DND-41 (cell line): ENCODE results near the gene MFSD11.

Experiments used
- ATAC-seq: fragments of 200-7000 bp; cut with Tn5 transposase; 3 replicates; pipeline ENCODE4 v1.9.1; 2021; ENCODE audit warnings: low read depth; ENCODE audit not compliant: insufficient read depth
- DNase-seq: peaks from one replicate; pipeline ENCODE4 v3.0.0-alpha.2; 2020
- H2AFZ ChIP-seq: 2 replicates; pipeline ENCODE4 v1.6.0; 2012; ENCODE audit warnings: low read depth, low read length
- H3K27ac ChIP-seq: 2 replicates; pipeline ENCODE4 v1.5.1; 2012; ENCODE audit warnings: low read length, inconsistent platforms
- H3K27me3 ChIP-seq: fragments of 200-600 bp; sonication (generic); 2 replicates; pipeline ENCODE4 v1.6.0; 2012; ENCODE audit warnings: low read length, mild to moderate bottlenecking, inconsistent platforms; ENCODE audit not compliant: insufficient read depth, poor library complexity
- H3K36me3 ChIP-seq: 2 replicates; pipeline ENCODE4 v1.5.1; 2012; ENCODE audit warnings: low read length, inconsistent platforms; ENCODE audit not compliant: insufficient read depth
- H3K4me1 ChIP-seq: 2 replicates; pipeline ENCODE4 v1.5.1; 2012; ENCODE audit warnings: mild to moderate bottlenecking, low read length; ENCODE audit not compliant: insufficient read depth
- H3K4me2 ChIP-seq: 2 replicates; pipeline ENCODE4 v1.6.0; 2012; ENCODE audit warnings: mild to moderate bottlenecking, moderate library complexity, low read length, inconsistent platforms; ENCODE audit not compliant: insufficient read depth
- H3K4me3 ChIP-seq, 2 experiments: fragments of 200-600 bp in 1 of 2; shearing (Covaris generic) in 1 of 2; 2 replicates each; pipeline ENCODE4 v1.5.1; 2012 to 2016; ENCODE audit warnings: inconsistent platforms in 2 of 2, low read length in 2 of 2, mild to moderate bottlenecking in 2 of 2, low read depth in 1 of 2, moderate library complexity in 1 of 2
- H3K79me2 ChIP-seq: 2 replicates; pipeline ENCODE4 v1.6.0; 2012; ENCODE audit warnings: low read length, inconsistent platforms; ENCODE audit not compliant: insufficient read depth
- H3K9ac ChIP-seq: 2 replicates; pipeline ENCODE4 v1.6.0; 2012; ENCODE audit warnings: low read depth, mild to moderate bottlenecking, inconsistent platforms, low read length, moderate library complexity
- H3K9me3 ChIP-seq: 2 replicates; pipeline ENCODE4 v1.5.1; 2012; ENCODE audit warnings: low read length, moderate library complexity, mild to moderate bottlenecking, inconsistent platforms; ENCODE audit not compliant: insufficient read depth, severe bottlenecking
- H4K20me1 ChIP-seq: 2 replicates; pipeline ENCODE4 v1.6.0; 2012; ENCODE audit warnings: low read length; ENCODE audit not compliant: insufficient read depth
- CTCF ChIP-seq: IDR thresholded peaks from 2 replicates; pipeline ENCODE4 v1.5.1; 2012; ENCODE audit warnings: borderline replicate concordance, low read length, moderate library complexity, mild to moderate bottlenecking; ENCODE audit not compliant: poor library complexity, severe bottlenecking; ENCODE audit errors: extremely low read depth
- EZH2 ChIP-seq: IDR thresholded peaks from 3 replicates; pipeline ENCODE4 v1.6.1; 2012; ENCODE audit warnings: borderline replicate concordance, low read depth, mild to moderate bottlenecking, moderate library complexity, low read length, inconsistent platforms; ENCODE audit not compliant: severe bottlenecking

Gene MFSD11

GRCh38 chr17:76732734-76733617 is 4.9 kb upstream of the MFSD11 start:
- Histone ChIP-seq H3K4me2 (peak overlapping the region; percentile 92), H3K79me2 (peaks cover 89% of the 10 kb centered on the region)
- DNase-seq = peak; percentile 26

GRCh38 chr17:76733618-76733957 is 4.3 kb upstream of the MFSD11 start:
- H3K27me3 ChIP-seq = no peaks in the 10 kb centered on the region
- peak overlapping the region; percentile 92 for H3K4me2 ChIP-seq
- no peak overlapping the region for H2AFZ ChIP-seq
- ATAC-seq = no peak
- peaks cover 44% of the 10 kb centered on the region for H4K20me1 ChIP-seq
- no peaks in the 10 kb centered on the region for H3K9me3 ChIP-seq
- H3K9ac ChIP-seq = peak overlapping the region; percentile 100
- TF ChIP-seq CTCF (no peak), EZH2 (no peak)
- peak overlapping the region; percentile 100 for H3K27ac ChIP-seq
- peaks cover 69% of the 10 kb centered on the region for H3K36me3 ChIP-seq
- H3K4me1 ChIP-seq = peaks cover 54% of the 10 kb centered on the region
- peak overlapping the region; percentile 6 to 69; a peak in 3 of 4 replicates for H3K4me3 ChIP-seq
- peaks cover 89% of the 10 kb centered on the region for H3K79me2 ChIP-seq
- no peak for DNase-seq

More at GRCh38 chr17:76732734-76733617, 4.9 kb upstream of the MFSD11 start:
- no peak for ATAC-seq
- Histone ChIP-seq H3K9ac (peak overlapping the region; percentile 100; the same call in 1 of the 2 replicates), H2AFZ (no peak overlapping the region), H3K9me3 (no peaks in the 10 kb centered on the region), H3K27me3 (no peaks in the 10 kb centered on the region), H4K20me1 (peaks cover 47% of the 10 kb centered on the region), H3K27ac (peak overlapping the region; percentile 100; the same call in 1 of the 2 replicates), H3K4me1 (peaks cover 56% of the 10 kb centered on the region), H3K36me3 (peaks cover 70% of the 10 kb centered on the region), H3K4me3 (peak overlapping the region in 1 of 2 experiments; percentile 69; a peak in 2 of 4 replicates)
- no peak for TF ChIP-seq EZH2
- TF ChIP-seq CTCF = no peak

GRCh38 chr17:76734080-76734840 is 3.7 kb upstream of the MFSD11 start:
- TF ChIP-seq CTCF (no peak), EZH2 (no peak)

More at GRCh38 chr17:76734080-76734840, 3.7 kb upstream of the MFSD11 start:
- Histone ChIP-seq H3K36me3 (peaks cover 69% of the 10 kb centered on the region), H2AFZ (no peak overlapping the region), H4K20me1 (peaks cover 42% of the 10 kb centered on the region), H3K4me1 (peaks cover 54% of the 10 kb centered on the region), H3K4me3 (peak overlapping the region; percentile 67 to 69), H3K9ac (peak overlapping the region; percentile 100), H3K9me3 (no peaks in the 10 kb centered on the region), H3K27ac (peak overlapping the region; percentile 100), H3K79me2 (peaks cover 89% of the 10 kb centered on the region), H3K27me3 (no peaks in the 10 kb centered on the region), H3K4me2 (peak overlapping the region; percentile 92)
- ATAC-seq = no peak
- DNase-seq = peak; percentile 34
